ENCODE results near the gene PIK3C2G. TPM values are rescaled to one million over a fixed set of nuclear protein-coding genes. Genes with fewer than 3 reads are reported as not detected.

The PIK3C2G gene
- total RNA-seq, 4 donors from 2014 or later = 0.10 to 0.88 (median 0.40) TPM; not detected in 1

DNA sequence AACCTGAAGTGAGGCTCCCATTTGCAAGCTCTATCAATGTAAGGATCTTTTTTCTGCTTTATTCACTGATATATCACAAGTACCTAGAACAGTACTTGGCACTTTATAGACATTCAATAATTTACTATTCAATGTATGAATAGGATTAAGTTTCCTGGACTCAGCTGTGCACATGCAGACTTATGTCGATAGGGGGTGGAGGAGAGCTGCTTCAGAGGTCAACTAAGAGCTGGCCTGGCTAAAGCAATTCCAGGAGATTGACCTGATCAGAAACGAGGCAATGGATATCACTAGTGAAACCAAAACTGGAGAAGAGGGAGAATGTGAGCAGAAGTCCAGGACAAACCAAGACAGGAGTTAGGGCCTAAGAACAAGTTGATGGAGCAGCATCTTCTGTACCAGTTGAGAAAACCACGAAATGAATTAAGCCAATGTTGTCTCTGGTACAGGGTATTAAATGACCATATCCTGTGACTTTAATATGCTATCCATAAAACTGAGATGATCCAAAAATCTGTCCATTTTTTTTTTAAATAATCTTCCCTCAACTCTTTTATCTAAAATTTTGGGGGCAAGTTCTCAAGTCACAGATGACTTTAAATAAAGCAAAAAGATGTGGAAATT, 169.2 kb downstream of the PIK3C2G start:
- H3K27me3 ChIP-seq = no peaks in the 10 kb centered on the region
- H3K27ac ChIP-seq = no peak overlapping the region
- no peak overlapping the region for H3K4me3 ChIP-seq (replicated peaks in 1 of 3)
- TF ChIP-seq, protein P1, sequence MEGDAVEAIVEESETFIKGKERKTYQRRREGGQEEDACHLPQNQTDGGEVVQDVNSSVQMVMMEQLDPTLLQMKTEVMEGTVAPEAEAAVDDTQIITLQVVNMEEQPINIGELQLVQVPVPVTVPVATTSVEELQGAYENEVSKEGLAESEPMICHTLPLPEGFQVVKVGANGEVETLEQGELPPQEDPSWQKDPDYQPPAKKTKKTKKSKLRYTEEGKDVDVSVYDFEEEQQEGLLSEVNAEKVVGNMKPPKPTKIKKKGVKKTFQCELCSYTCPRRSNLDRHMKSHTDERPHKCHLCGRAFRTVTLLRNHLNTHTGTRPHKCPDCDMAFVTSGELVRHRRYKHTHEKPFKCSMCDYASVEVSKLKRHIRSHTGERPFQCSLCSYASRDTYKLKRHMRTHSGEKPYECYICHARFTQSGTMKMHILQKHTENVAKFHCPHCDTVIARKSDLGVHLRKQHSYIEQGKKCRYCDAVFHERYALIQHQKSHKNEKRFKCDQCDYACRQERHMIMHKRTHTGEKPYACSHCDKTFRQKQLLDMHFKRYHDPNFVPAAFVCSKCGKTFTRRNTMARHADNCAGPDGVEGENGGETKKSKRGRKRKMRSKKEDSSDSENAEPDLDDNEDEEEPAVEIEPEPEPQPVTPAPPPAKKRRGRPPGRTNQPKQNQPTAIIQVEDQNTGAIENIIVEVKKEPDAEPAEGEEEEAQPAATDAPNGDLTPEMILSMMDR (IDR thresholded peaks at IDR 0.05) = peak; percentile 52 to 91 (median 77)
- TF ChIP-seq POLR2A (IDR thresholded peaks at IDR 0.05) = no peak
- peak; percentile 37 to 50 for DNase-seq
- intact Hi-C loops (cut with DNase I) = no loop called here
- H3K9me3 ChIP-seq = no peaks in the 10 kb centered on the region
- no peaks in the 10 kb centered on the region for H3K36me3 ChIP-seq
- H3K4me1 ChIP-seq = no peaks in the 10 kb centered on the region
- WGBS, 2 donors = 29 to 33% methylated on average over 3 of the region's 3 CpGs

GRCh38 chr12:18431771-18432170, 170.5 kb downstream of the PIK3C2G start:
- intact Hi-C loops (cut with DNase I) = no loop called here
- DNase-seq = no peak
- Histone ChIP-seq H3K4me1 (no peaks in the 10 kb centered on the region), H3K4me3 (replicated peaks in 1 of 3) (no peak overlapping the region), H3K27ac (no peak overlapping the region), H3K36me3 (no peaks in the 10 kb centered on the region), H3K9me3 (no peaks in the 10 kb centered on the region), H3K27me3 (no peaks in the 10 kb centered on the region)
- no peak for TF ChIP-seq POLR2A (IDR thresholded peaks at IDR 0.05)
- TF ChIP-seq, protein P1 (IDR thresholded peaks at IDR 0.05) = no peak

GRCh38 chr12:18432206-18432605, 170.9 kb downstream of the PIK3C2G start:
- no peak overlapping the region for H3K4me3 ChIP-seq (replicated peaks in 1 of 3)
- no peak for DNase-seq
- TF ChIP-seq, protein P1 (IDR thresholded peaks at IDR 0.05) = no peak
- no peak for TF ChIP-seq POLR2A (IDR thresholded peaks at IDR 0.05)
- intact Hi-C loops (cut with DNase I) = no loop called here
- no peaks in the 10 kb centered on the region for H3K9me3 ChIP-seq
- no peak overlapping the region for H3K27ac ChIP-seq
- H3K4me1 ChIP-seq = no peaks in the 10 kb centered on the region
- H3K27me3 ChIP-seq = no peaks in the 10 kb centered on the region
- no peaks in the 10 kb centered on the region for H3K36me3 ChIP-seq

DNA sequence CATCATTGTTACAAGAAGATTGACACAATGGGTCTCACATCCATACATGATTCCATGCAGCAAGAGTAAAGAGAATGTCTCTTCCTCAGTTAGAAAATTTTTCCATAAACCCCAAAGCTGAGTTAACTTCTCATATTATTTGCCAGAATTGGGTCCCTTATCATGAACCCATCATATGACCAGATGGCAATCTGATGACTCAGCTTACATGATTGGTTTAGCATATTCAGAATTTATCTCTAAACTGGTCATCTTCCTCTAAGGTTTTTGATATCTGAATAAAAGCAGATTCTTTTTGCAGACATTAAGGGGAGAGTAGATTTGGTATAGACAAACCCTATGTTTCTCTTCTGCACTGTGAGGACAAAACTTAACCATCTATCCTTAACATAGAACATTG, 174.9 kb downstream of the PIK3C2G start:
- no peak overlapping the region for H3K27ac ChIP-seq
- no peaks in the 10 kb centered on the region for H3K9me3 ChIP-seq
- no peak for DNase-seq
- H3K27me3 ChIP-seq = no peaks in the 10 kb centered on the region
- intact Hi-C loops (cut with DNase I) = no loop called here
- no peak overlapping the region for H3K4me3 ChIP-seq (replicated peaks in 1 of 3)
- H3K36me3 ChIP-seq = no peaks in the 10 kb centered on the region
- H3K4me1 ChIP-seq = no peaks in the 10 kb centered on the region
- TF ChIP-seq POLR2A (IDR thresholded peaks at IDR 0.05) = no peak

DNA sequence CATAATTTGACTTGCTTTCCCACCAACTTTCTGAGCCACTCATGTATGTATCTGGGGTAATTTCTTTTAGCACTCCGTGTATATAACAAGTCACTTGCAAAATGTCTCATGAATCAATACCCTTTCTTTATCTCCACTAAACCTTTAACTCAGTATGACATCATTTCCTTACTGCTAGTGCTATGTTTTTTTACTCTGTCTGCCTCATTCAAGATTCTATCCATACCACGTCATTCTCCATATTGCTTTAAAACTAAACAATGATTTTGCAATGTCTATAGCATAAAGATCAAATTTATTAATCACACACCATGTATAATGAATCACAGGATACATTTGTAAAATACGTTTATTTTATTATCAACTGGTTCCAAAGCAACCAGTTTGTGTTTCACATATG, 178.2 kb downstream of the PIK3C2G start:
- intact Hi-C loops (cut with DNase I) = no loop called here
- H3K9me3 ChIP-seq = no peaks in the 10 kb centered on the region
- WGBS, 2 donors = 82 to 84% methylated on average over 3 of the region's 3 CpGs
- no peaks in the 10 kb centered on the region for H3K27me3 ChIP-seq
- no peak for TF ChIP-seq POLR2A (IDR thresholded peaks at IDR 0.05)
- TF ChIP-seq, protein P1 (IDR thresholded peaks at IDR 0.05) = no peak
- no peak overlapping the region for H3K27ac ChIP-seq
- no peaks in the 10 kb centered on the region for H3K36me3 ChIP-seq
- no peak for DNase-seq
- H3K4me1 ChIP-seq = no peaks in the 10 kb centered on the region
- no peak overlapping the region for H3K4me3 ChIP-seq (replicated peaks in 1 of 3)

Data from thyroid gland (tissue), 4 donors.